ENCODE data around the gene AFF3.

AFF3 gene

GRCh38 chr2:99571021-99571420 lies 571.4 kb downstream of the AFF3 start:
- no peak for DNase-seq

- no peak for DNase-seq
These were observed 573.0 kb downstream of the AFF3 start for GRCh38 chr2:99569386-99569785.

- no peak for DNase-seq
These were observed 577.2 kb downstream of the AFF3 start for GRCh38 chr2:99565227-99565626.

- DNase-seq, result no peak
These were observed 579.9 kb downstream of the AFF3 start for GRCh38 chr2:99562516-99562915.

GRCh38 chr2:99561804-99562203 lies 580.6 kb downstream of the AFF3 start:
- no peak for DNase-seq

- DNase-seq, result peak; percentile 74
These were observed 583.2 kb downstream of the AFF3 start for GRCh38 chr2:99559075-99559662.

- no peak for DNase-seq
These were observed 587.0 kb downstream of the AFF3 start for GRCh38 chr2:99555404-99555803.

- no peak for DNase-seq
These were observed 587.5 kb downstream of the AFF3 start for GRCh38 chr2:99554871-99555270.

GRCh38 chr2:99554238-99554637 lies 588.2 kb downstream of the AFF3 start:
- DNase-seq, result no peak

GRCh38 chr2:99552529-99552928 lies 589.9 kb downstream of the AFF3 start:
- DNase-seq, result no peak

GRCh38 chr2:99550368-99550767 lies 592.0 kb downstream of the AFF3 start:
- DNase-seq, result no peak

GRCh38 chr2:99545604-99546003 lies 596.8 kb downstream of the AFF3 start:
- no peak for DNase-seq

GRCh38 chr2:99545066-99545465 lies 597.3 kb downstream of the AFF3 start:
- DNase-seq, result no peak

GRCh38 chr2:99544608-99545007 lies 597.8 kb downstream of the AFF3 start:
- no peak for DNase-seq

GRCh38 chr2:99543247-99543646 lies 599.1 kb downstream of the AFF3 start:
- no peak for DNase-seq

- no peak for DNase-seq
These were observed 604.4 kb downstream of the AFF3 start for GRCh38 chr2:99537910-99538485.

- DNase-seq, result no peak
These were observed 618.3 kb downstream of the AFF3 start for GRCh38 chr2:99524056-99524455.

GRCh38 chr2:99522157-99522556 lies 620.2 kb downstream of the AFF3 start:
- no peak for DNase-seq

- no peak for DNase-seq
These were observed 621.6 kb downstream of the AFF3 start for GRCh38 chr2:99520813-99521212.

GRCh38 chr2:99520195-99520594 lies 622.2 kb downstream of the AFF3 start:
- DNase-seq, result no peak

GRCh38 chr2:99514357-99514756 lies 628.0 kb downstream of the AFF3 start:
- no peak for DNase-seq

GRCh38 chr2:99512181-99512591 lies 630.2 kb downstream of the AFF3 start:
- DNase-seq, result no peak

GRCh38 chr2:99509387-99509786 lies 633.0 kb downstream of the AFF3 start:
- no peak for DNase-seq

- no peak for DNase-seq
These were observed 634.2 kb downstream of the AFF3 start for GRCh38 chr2:99507937-99508818.

Measured in CD4-positive, alpha-beta T cell treated with Interleukin-21 for 1 hour (primary cell).